ENCODE measurements around the gene TSFM.

The TSFM gene

DNA sequence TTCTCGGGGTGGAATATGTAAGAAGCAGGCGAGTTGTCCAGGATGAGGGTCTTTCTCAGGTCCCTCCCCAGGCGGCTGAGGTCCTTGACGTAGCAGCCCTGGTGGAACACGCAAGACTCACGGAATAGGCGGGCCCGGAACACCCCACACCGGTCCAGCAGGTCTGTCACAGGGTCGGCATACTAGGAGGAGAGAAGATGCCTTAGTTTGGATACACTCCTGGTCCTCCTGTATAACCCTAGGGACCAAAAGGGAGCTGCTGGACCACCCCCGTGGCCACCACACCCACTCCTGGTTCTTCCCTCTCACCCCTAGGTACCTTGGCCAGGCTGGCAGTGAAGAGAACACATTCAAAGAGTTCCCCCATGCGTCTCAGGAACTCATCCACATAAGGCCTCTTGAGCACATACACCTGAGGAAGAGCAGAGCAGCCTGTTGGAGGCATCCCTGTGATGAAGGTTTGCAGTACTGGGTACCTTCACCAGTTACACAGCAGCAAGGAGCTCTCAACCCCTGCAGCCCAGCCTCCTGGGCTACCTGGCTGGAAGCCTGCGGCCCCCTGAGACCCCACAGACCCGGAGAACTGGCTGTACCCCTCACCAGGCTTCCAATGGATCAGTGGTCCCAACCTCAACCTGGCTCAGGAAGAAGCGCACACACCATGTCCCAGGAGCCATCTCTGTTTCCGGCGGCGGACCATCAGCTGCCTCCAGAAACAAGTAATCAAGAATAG is 41.5 kb downstream of the TSFM start:
- TF ChIP-seq, protein P1, sequence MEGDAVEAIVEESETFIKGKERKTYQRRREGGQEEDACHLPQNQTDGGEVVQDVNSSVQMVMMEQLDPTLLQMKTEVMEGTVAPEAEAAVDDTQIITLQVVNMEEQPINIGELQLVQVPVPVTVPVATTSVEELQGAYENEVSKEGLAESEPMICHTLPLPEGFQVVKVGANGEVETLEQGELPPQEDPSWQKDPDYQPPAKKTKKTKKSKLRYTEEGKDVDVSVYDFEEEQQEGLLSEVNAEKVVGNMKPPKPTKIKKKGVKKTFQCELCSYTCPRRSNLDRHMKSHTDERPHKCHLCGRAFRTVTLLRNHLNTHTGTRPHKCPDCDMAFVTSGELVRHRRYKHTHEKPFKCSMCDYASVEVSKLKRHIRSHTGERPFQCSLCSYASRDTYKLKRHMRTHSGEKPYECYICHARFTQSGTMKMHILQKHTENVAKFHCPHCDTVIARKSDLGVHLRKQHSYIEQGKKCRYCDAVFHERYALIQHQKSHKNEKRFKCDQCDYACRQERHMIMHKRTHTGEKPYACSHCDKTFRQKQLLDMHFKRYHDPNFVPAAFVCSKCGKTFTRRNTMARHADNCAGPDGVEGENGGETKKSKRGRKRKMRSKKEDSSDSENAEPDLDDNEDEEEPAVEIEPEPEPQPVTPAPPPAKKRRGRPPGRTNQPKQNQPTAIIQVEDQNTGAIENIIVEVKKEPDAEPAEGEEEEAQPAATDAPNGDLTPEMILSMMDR (IDR thresholded peaks at IDR 0.05) = no peak

DNA sequence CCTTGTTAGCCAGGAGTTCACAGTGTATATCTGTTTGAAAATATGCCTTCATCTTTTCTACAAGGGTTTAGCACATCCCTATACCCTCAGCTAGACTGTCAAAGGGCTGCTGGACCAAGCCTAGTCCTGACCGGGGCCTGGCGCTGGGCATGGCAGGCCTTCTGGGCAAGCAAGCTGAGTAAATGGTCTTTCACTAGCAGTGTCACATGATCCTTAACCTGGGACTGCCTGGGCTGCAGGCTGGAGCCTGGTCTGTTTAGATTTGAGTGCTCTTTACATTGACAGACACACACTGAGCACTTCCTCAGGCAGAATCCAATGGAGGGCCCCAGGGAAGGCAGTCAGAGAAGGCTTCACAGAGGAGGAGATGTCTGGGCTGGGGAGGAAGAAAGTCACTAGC is 42.9 kb downstream of the TSFM start:
- TF ChIP-seq, protein P1 (IDR thresholded peaks at IDR 0.05) = no peak

DNA sequence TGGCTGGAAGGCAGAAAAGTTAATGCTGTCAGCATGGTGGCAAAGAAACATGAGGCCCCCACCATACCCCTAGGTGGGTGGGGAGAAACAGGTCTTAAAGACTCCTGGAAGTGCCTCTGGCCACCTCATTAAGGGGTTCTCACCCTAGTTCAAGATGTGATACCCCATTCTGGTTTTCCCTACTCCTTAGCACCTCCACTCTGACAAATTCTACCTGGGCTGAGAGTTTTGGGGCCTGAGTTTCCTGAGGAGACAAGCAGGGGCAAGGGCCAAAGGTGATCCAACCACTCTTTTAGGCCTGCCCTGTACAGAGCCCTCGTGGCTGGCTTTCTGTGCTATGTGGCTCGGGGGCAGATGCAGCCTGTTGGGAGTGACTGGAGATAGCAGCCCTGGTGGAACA is 43.8 kb downstream of the TSFM start:
- TF ChIP-seq, protein P1 (IDR thresholded peaks at IDR 0.05) = no peak

DNA sequence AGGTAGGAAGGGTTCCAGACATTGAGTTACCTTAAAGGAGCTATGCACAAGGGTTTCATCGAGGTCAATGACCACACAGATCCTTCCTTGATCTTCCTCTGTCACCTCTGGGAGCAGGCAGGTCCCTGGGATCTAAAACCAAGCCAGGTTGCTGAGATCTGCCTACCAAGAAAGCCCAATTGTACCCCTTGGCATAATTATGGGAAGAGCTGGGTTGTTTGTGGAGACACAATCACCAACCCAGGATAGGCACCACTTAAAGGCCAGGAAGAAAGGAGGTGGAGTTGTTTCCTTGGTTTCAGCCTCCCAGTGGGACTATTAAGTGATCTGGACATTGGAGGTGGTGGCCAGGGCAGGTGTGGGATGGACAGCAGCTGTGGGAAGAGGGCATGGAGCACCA is 44.4 kb downstream of the TSFM start:
- TF ChIP-seq, protein P1 (IDR thresholded peaks at IDR 0.05) = no peak

DNA sequence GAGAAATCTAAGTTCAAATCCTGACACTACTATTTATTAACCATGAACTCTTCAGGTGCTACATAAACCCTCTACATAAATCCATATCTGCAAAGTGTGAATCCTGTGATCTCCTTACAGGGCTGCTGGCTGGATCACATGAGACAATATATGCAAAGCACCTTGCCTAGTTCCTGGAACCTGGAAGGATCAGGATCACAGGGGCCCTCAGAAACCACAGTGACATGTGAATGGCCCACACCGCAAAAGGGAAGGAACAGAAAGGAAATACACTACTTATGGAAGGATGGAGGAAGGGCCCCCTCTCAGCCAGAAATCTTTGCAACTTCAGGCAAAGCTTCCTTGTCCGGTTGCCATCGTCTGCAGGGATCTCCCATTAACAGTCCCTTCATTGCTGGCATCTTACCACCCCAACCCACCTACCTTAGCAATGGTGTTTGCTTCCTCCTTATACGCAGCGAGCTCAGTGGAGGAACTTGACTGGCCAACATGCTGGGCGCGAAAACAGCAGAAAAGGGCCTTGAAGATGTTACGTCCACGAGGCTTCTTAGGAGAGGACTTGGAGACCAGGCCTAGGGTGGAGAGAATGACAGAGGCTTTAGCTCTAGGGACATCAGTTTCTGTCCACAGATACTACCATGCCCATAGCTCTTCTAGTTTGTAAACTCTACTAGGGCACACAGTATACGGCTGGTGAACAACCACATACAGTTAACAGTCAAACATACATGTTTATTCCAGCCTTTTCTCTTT is 46.6 kb downstream of the TSFM start:
- TF ChIP-seq, protein P1 (IDR thresholded peaks at IDR 0.05) = no peak

DNA sequence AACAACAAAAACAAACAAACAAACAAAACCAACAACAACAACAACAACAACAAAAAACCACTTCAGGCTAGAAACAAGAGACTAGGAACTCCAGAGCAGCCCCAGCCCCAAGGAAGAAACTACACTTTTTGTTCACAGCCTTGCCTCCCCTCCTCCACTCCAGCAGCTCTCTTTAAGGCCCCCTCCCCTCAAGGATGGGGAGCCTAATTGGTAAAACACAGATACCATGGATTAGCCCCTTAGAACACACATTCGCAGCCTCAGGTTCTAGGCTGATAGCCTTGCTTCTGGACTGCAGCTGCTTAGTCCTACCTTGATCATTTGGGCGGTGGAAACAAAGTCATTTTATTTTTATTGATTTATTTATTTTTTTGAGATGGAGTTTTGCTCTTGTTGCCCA is 47.8 kb downstream of the TSFM start:
- TF ChIP-seq, protein P1 (IDR thresholded peaks at IDR 0.05) = no peak

DNA sequence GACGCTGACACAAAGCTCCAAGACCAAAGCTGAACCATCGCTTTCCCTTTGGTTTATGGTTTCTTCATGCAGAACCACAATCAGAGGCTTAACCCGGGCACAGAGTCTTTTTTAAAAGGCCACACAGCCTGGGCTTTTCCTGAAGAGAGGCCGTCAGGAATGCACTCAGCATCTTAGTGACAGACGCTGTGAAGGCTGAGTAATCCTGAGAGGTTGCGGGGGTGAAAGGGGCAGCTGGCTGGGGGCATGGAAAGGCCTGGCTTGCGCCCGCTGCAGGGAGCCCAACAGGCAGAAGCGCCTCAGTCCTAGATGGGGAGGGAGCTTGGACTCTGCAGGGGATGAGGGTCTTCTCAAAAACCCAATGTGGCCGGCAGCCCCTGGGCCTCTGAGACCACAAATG is 50.4 kb downstream of the TSFM start:
- TF ChIP-seq, protein P1 (IDR thresholded peaks at IDR 0.05) = no peak

All from LNCAP (cell line).